ENCODE results near the gene KCTD16.

KCTD16 gene

GRCh38 chr5:144210655-144211054, 40.0 kb downstream of the KCTD16 start:
- no peak for DNase-seq

GRCh38 chr5:144219869-144220268, 49.2 kb downstream of the KCTD16 start:
- DNase-seq = no peak

GRCh38 chr5:144227363-144227999, 56.8 kb downstream of the KCTD16 start:
- no peak for DNase-seq

GRCh38 chr5:144230806-144231205, 60.1 kb downstream of the KCTD16 start:
- DNase-seq = no peak

- DNase-seq = no peak
Observed at GRCh38 chr5:144232285-144232684, 61.6 kb downstream of the KCTD16 start.

- no peak for DNase-seq
Observed at GRCh38 chr5:144236499-144236898, 65.8 kb downstream of the KCTD16 start.

- no peak for DNase-seq
Observed at GRCh38 chr5:144237851-144238250, 67.2 kb downstream of the KCTD16 start.

- no peak for DNase-seq
Observed at GRCh38 chr5:144247131-144247530, 76.5 kb downstream of the KCTD16 start.

GRCh38 chr5:144248015-144248414, 77.3 kb downstream of the KCTD16 start:
- DNase-seq = no peak

GRCh38 chr5:144249755-144250464, 79.2 kb downstream of the KCTD16 start:
- DNase-seq = no peak

GRCh38 chr5:144254552-144254951, 83.9 kb downstream of the KCTD16 start:
- no peak for DNase-seq

GRCh38 chr5:144260121-144260520, 89.4 kb downstream of the KCTD16 start:
- DNase-seq = no peak

GRCh38 chr5:144265643-144266247, 95.1 kb downstream of the KCTD16 start:
- DNase-seq = no peak

- DNase-seq = no peak
Observed at GRCh38 chr5:144267961-144268513, 97.4 kb downstream of the KCTD16 start.

- no peak for DNase-seq
Observed at GRCh38 chr5:144273232-144274027, 102.8 kb downstream of the KCTD16 start.

- no peak for DNase-seq
Observed at GRCh38 chr5:144275329-144275728, 104.7 kb downstream of the KCTD16 start.

- no peak for DNase-seq
Observed at GRCh38 chr5:144276034-144276822, 105.6 kb downstream of the KCTD16 start.

- DNase-seq = no peak
Observed at GRCh38 chr5:144281784-144282183, 111.1 kb downstream of the KCTD16 start.

- DNase-seq = no peak
Observed at GRCh38 chr5:144284036-144284435, 113.4 kb downstream of the KCTD16 start.

GRCh38 chr5:144284931-144285502, 114.3 kb downstream of the KCTD16 start:
- no peak for DNase-seq

GRCh38 chr5:144289277-144289676, 118.6 kb downstream of the KCTD16 start:
- DNase-seq = no peak

- DNase-seq = no peak
Observed at GRCh38 chr5:144292029-144292428, 121.4 kb downstream of the KCTD16 start.

Measured in CD4-positive, alpha-beta T cell treated with Interleukin-6 for 4 hours (primary cell).